Suppressor macrophage treated with lipopolysaccharide for 1 hour (primary cell): Measurements from ENCODE around the gene SNX24.
"Not testable (repeated sequence)": the region's sequence is repeated elsewhere in the genome, so short reads cannot be mapped to it uniquely, and the experiment has no call there.

Experiments
- DNase-seq, 3 donors: peaks; one replicate each; pipeline ENCODE4 v3.0.0-alpha.2; 2020 to 2022

SNX24 gene, protein sequence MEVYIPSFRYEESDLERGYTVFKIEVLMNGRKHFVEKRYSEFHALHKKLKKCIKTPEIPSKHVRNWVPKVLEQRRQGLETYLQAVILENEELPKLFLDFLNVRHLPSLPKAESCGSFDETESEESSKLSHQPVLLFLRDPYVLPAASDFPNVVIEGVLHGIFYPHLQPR

DNA sequence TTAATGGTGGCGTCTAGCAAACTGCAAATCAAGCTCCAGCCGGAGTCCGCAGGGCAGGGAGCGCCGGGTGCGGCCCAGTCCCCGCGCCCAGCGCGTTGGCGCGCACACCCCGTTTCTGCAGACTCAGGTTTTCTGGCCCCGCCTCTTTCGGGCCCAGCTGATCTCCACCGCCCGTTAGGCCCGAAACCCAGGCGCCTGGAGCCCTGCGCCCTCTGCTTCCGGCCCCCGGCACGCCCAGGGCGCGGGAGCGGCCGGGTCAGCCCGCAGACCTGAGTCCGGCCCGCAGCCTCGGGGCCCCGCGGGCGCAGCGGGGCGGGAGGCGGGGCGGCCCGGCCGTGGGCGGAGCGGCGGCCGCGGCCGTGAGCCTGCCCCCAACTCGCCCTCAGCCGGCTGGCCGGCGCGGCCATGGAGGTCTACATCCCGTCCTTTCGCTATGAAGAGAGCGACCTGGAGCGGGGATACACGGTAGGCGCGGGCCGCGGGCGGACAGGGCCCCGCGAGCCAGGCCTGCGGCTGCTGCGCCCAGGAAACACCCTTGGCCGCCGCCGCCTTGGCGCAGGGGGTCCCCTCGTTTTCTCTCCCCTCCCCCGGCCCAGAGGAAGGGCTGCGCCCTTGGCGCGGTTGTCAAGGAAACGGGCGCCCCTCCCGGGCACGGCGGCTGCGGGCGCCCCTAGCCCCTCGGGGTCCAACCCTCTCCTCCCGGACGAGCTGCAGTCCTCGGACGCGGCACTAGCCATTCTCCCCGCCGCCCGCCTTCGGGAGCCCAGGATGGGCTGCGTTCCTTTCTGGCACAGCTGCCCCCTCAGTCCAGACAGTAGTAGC is at the start of gene SNX24:
SNX24 (plus strand) TSS at position 385 of the 822 bp plus-strand sequence; CDS start at position 406, 21 bp downstream.
- peak; percentile 79 to 90 (median 83) for DNase-seq

- peak; percentile 26 to 55 (median 36) for DNase-seq
These were observed 39.9 kb upstream of the SNX24 start for GRCh38 chr5:122805481-122805880.

GRCh38 chr5:122810405-122810804 is 35.0 kb upstream of the SNX24 start:
- no peak for DNase-seq

DNA sequence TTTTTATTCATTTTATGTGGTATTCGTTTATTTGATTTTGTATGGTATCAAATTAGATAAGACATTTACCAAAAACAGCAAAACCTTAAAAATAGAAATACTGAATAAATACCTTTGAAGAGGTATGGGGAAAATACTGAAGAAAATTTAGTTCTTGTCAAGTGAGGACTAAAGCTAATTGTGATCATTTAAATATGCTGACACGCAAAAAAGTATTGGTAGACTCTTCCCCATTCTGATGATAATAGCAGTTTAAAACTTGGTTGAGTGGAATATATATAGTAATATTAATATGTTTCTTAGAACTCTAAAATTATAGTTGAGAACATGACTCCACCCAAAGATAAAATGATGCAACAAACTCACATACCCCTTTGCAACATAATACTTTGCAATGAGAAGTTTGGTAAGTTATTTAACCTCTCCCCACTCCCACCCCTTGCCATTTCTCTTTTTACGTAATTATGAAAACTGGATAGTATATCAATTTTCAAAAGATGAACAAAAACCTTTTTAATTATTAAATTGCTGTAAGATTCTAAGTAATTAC is 30.1 kb upstream of the SNX24 start:
- no peak for DNase-seq

GRCh38 chr5:122816756-122817155 is 28.7 kb upstream of the SNX24 start:
- no peak for DNase-seq

DNA sequence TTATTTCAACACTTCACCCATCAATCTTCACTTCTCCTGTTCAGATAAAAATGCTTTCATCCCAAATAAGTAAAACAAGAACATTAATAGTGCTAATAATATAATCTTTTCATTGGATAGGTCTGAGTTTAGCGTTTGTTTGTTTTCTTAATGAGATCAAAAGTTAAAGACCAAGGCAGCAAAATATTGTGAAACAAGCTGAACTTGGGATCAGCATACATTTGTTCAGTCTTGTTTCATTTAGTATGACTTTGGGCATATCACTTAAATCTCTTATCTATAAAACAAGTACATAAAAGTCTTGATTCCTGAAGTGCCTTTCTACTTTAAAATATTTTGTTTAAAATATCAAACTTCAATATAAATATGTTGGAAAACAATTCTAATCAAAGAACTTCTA is 13.4 kb upstream of the SNX24 start:
- DNase-seq, result no peak

GRCh38 chr5:122835681-122836080 is 9.7 kb upstream of the SNX24 start:
- DNase-seq, result no peak

DNA sequence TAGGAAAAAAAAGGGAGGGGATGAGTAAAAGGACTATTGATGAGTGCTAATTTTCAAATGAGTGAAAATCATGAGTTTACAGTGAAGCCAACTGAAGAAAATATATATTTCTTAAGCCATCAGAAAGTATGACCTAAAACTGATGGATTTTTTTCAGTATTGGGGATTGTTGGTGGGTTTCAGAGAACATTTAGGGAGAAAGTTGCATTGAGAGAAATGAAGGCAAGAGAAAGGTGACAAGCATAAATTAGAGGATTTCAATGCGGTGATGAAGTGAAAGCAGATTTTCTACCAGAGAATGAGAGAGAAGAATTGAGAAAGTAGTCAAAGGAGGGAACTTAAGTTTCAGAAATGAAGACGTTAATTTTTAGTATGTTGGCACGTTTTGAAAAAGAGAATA is 8.5 kb upstream of the SNX24 start:
- DNase-seq, result no peak

DNA sequence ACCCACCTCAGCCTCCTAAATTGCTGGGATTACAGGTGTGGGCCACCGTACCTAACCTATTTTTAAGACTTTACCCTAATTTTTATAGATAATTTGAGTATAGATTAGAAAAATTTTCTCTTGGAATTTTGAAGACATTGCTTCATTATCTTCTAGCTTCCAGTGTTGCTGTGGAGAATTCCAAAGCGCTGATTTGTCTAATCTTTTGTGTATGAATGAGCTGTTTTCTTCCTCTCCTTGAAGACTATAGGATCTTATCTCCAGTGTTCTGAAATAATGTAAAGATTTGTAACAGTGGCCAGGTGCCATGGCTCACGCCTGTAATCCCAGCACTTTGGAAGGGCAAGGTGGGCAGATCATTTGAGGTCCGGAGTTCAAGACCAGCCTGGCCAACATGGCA is 5.7 kb upstream of the SNX24 start:
- DNase-seq, result no peak

DNA sequence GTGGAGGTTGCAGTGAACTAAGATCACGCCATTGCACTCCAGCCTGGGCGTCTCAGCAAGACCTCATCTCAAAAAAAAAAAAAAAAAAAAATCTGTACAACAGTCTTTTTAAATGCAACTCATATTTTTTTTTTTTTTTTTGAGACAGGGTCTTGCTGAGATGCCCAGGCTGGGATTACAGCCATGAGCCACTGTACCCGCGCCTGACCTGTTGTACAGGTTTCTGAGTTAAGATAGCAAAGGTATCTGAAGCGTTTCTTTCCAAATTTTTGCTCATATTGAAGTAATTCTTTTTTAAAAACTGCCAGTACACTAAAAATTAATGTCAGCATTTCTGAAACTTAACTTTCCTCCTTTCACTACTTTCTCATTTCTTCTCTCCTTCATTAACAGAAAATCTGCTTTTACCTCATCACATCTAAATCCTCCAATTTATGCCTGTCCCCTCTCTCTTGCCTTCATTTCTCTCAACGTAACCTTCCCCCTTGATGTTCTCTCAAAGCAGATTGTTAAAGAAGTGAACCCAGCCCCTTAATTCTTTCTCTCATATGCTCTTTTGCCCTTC is 3.3 kb upstream of the SNX24 start:
- no peak for DNase-seq

DNA sequence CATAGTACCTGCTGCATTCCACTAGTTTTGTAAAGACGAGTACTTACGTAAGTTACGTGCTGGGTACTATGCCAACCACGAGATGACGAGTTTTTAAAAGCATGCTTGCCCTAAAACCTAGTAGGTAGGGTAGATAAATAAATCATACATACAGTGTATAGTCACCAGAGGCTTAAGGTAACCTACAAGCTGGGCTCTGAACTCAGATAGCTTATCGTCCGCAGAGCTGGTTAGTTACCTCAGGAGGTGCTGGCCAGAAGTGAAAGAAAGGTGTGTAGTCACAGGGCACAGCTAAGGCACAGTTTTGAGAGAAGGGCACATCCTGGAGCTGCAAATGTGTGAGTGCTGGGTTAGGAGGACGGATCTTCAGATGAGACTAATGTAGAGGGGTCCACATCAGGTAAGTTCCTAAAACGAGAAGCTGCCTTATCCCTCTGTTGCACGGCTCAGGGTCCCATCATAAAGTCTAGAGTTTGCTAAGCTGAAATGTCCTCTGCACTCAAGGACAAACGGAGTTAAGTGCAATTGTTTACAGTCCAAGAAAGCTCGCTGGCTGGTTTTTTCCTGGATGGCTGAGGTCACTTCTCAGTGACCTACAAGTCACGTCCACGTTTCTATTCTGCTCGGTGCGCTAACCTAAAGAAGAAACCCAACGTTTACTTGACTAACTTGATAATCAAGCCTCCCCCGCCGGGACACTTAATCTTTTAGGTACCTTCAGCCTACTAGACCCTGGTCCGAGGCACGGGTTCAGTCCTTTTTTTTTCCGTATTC is 1.1 kb upstream of the SNX24 start:
- DNase-seq, result peak; percentile 39 to 58 (median 46)

- no peak for DNase-seq
These were observed 544 bp upstream of the SNX24 start for GRCh38 chr5:122844910-122845228.

DNA sequence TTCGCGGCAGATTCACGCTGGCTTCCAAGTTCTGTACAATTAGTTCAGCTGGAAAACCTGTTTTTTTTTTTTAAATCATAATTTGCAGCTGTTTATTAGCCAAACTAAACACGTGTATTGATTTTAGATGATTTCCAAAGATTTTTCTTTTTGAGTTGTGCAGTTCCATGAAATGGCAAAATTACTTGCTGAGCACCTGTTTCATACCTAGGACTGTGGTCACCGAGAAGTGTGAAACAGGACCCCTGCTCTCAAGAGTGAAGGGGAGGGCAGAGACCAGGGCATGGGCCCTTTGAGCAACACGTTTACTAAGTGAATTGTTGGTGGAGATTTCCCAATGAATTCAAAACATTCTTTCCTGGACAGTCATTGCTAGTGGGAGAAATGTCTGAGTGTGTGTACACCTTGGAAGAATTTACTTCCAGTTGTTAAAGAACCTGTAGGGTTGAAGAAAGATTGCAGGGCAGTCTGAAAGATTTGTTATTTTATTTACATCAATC is 688 bp downstream of the SNX24 start:
- DNase-seq, result no peak

DNA sequence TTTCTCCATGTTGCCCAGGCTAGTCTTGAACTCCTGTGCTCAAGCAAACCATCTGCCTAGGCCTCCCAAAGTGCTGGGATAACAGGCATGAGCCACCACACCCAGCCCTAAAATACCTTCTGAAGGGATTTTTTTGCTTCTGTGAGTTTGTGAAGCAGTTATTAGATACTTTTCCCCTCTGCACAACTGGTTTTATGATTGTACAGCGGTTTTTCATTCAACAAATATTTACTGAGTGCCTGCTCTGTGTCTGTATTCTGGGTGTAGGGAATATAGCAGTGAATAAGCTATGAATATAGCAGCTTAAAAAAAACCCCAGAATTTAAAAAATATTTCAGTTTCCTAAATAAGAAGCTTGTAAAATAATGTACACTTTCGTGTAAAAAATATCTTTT is 2.3 kb downstream of the SNX24 start:
- no peak for DNase-seq

- peak; percentile 42 to 70 (median 64) for DNase-seq
These were observed 4.4 kb downstream of the SNX24 start for GRCh38 chr5:122849771-122850170.

DNA sequence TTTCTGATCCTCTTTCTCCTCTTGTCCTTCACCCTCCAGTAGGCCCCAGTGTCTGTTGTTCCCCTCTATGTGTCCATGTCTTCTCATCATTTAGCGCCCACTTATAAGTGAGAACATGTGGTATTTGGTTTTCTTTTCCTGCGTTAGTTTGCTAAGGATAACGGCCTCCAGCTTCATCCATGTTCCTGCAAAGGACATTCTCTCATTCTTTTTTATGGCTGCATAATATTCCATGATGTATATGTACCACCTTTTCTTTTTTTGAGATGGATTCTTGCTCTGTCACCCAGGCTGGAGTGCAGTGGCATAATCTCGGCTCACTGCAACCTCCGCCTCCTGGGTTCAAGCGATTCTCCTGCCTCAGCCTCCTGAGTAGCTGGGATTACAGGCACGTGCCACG is 12.1 kb downstream of the SNX24 start:
- not testable (repeated sequence) for DNase-seq

- DNase-seq, result no peak
These were observed 13.0 kb downstream of the SNX24 start for GRCh38 chr5:122858451-122858850.

- no peak for DNase-seq
These were observed 17.8 kb downstream of the SNX24 start for GRCh38 chr5:122863240-122863639.

DNA sequence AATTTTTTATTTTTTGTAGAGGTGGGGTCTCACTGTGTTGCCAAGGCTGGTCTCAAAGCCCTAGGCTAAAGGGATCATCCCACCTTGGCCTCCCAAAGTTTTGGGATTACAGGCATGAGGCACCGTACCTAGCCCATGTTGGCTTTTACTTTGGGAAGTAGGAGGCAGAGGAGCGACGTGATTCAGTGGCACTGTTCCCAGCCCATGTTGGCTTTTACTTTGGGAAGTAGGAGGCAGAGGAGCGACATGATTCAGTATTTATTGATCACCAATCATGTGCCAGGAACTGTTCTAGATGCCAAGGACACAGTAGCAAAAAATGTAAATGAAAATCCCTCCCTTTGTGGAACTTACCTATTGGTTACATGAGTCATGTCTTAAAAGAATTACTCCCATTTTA is 18.3 kb downstream of the SNX24 start:
- DNase-seq, result no peak

- no peak for DNase-seq
These were observed 19.0 kb downstream of the SNX24 start for GRCh38 chr5:122864400-122864799.

DNA sequence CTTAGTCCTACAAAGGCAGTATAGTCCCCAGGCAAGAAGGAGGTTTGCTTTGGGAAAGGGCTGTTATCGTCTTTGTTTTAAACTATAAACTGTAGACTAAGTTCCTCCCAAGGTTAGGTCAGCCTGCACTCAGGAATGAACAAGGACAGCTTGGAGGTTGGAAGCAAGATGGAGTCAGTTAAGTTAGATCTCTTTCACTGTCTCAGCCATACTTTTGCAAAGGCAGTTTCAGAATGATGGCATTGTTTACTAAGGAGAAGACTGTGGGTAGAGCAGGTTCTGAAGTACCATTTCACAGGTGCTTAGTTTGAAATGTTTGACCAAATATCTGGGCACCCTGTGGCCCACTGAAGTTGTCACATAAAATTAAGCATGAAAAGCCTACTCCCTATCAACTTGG is 19.4 kb downstream of the SNX24 start:
- no peak for DNase-seq

GRCh38 chr5:122870219-122870856 is 24.9 kb downstream of the SNX24 start:
- no peak for DNase-seq

GRCh38 chr5:122871661-122872060 is 26.2 kb downstream of the SNX24 start:
- DNase-seq, result peak; percentile 27 to 70 (median 39)
